Heart right ventricle (tissue), 16 donors: Measurements from ENCODE around the gene BCCIP. TPM values are rescaled to one million over a fixed set of nuclear protein-coding genes. Genes with fewer than 3 reads are reported as not detected.
A peak's percentile ranks its signal among the peaks of the same experiment; 100 is the strongest.

ENCODE experiments used
- ATAC-seq, 8 donors: fragments of 200-7000 bp; cut with Tn5 transposase; one replicate each; pipeline ENCODE4 v1.9.1; 2020; ENCODE audit warnings: mild to moderate bottlenecking in 8 of 8, moderate library complexity in 8 of 8, moderate number of reproducible peaks in 1 of 8
- DNase-seq, 2 donors: peaks; one replicate each; pipeline ENCODE4 v3.0.0-alpha.2; 2020
- H3K27ac ChIP-seq, 10 donors: fragments of 200-600 bp; sonication (generic) in 2 of 10; one replicate each; pipeline versions ENCODE4 v1.5.0 to v1.8.0; 2020 to 2022; ENCODE audit warnings: mild to moderate bottlenecking in 3 of 10
- H3K27me3 ChIP-seq, 7 donors: fragments of 200-600 bp; one replicate each; pipeline ENCODE4 v1.8.0; 2021 to 2022; ENCODE audit warnings: mild to moderate bottlenecking in 2 of 7
- H3K36me3 ChIP-seq, 9 donors: fragments of 200-600 bp; sonication (generic) in 1 of 9; one replicate each; pipeline versions ENCODE4 v1.5.0 to v1.8.0; 2020 to 2022; ENCODE audit warnings: mild to moderate bottlenecking in 2 of 9
- H3K4me1 ChIP-seq, 9 donors: fragments of 200-600 bp; sonication (generic) in 1 of 9; one replicate each; pipeline versions ENCODE4 v1.5.0 to v1.8.0; 2020 to 2022; ENCODE audit warnings: mild to moderate bottlenecking in 4 of 9
- H3K4me3 ChIP-seq, 10 donors: fragments of 200-600 bp; sonication (generic) in 2 of 10; one replicate each; pipeline versions ENCODE4 v1.5.0 to v1.8.0; 2020 to 2022; ENCODE audit warnings: mild to moderate bottlenecking in 7 of 10, moderate library complexity in 2 of 10
- H3K9me3 ChIP-seq, 11 donors: fragments of 200-600 bp in 10 of 11; sonication (generic) in 2 of 11; one replicate each; pipeline versions ENCODE4 v1.5.0 to v1.8.0; 2013 to 2022; ENCODE audit warnings: mild to moderate bottlenecking in 2 of 11, control low read depth in 1 of 11, moderate library complexity in 1 of 11
- CTCF ChIP-seq, 9 donors: fragments of 200-600 bp; sonication (generic) in 2 of 9; IDR thresholded peaks; one replicate each; pipeline versions ENCODE4 v1.5.0 to v1.8.0; 2021 to 2022; ENCODE audit warnings: antibody characterized with exemption in 9 of 9, mild to moderate bottlenecking in 5 of 9, moderate library complexity in 1 of 9
- WGBS, 2 donors: extraction: QIAGEN DNeasy Blood & Tissue Kit; methylation state at CpG; one replicate each; pipeline ENCODE4 v1.1.7; 2013; ENCODE audit warnings: inconsistent platforms in 1 of 2; 5-methylcytosine and 5-hydroxymethylcytosine counted together
- intact Hi-C, 10 donors: fragments of 100-400 bp; cut with DNase I; formaldehyde crosslinking; loops; one replicate each; pipeline versions ENCODE4 v1.11.1 to v1.14.2; 2022
- polyA plus RNA-seq, 2 donors: library from polyadenylated mRNA; stranded (reverse); fragments of 200-250 nt; gene quantifications; one replicate each; pipeline ENCODE4 v1.2.3, GENCODE V29; 2013
- total RNA-seq, 10 donors: library from RNA; stranded (reverse); fragmentation: NEBNext Ultra II Directional in 3 of 10; extraction: Animal tissue kit (Norgen Biotek cat#: 25700) in 3 of 10; gene quantifications; one replicate each; pipeline versions ENCODE4 v1.2.1 to v1.2.4, GENCODE V29; 2021 to 2023
- donor health status: Arrhythmogenic right ventricular cardiomyopathy.
- donor health status: ischemic (EF 13 %, LVEDD 7.1; RV severe dilation, severe dysfunction).
- donor health status: healthy with polysubstance abuse.
- donor health status: DM: no; HTN: yes; CAD: no.
- donor health status: DM: no; HTN: no; CAD: no.
- donor health status: ischemic (EF 25% LVEDD 6.9; RV normal size, moderate dysfunction).
- donor health status: ischemic (EF 25% LVEDD 5.7; RV mildly dilated, moderate dysfunction).
- donor health status: healthy.
- donor health status: DM: yes; HTN: yes; CAD: no.
- donor health status: Ischemic cardiomyopathy.
- donor health status: ischemic (EF 35%, LVEDD 5.7; RV mildly dilated, moderate dysfunction).
- donor health status: nonischemic (EF 11% LVEDD 7.7; RV severe dilation, severe dysfunction).
- donor health status: DM: yes; HTN: yes; CAD: no.
- donor health status: PGD.
- donor health status: ischemic (EF 29% LVEDD 5.4; RV normal size, mild dysfunction).
- donor health status: nonischemic (EF 23%, LVEDD 6.1; RV moderate dilation, normal function).

Gene BCCIP
- total and polyA plus RNA-seq, 12 donors = 35.6 to 67.0 (median 45.6) TPM

DNA sequence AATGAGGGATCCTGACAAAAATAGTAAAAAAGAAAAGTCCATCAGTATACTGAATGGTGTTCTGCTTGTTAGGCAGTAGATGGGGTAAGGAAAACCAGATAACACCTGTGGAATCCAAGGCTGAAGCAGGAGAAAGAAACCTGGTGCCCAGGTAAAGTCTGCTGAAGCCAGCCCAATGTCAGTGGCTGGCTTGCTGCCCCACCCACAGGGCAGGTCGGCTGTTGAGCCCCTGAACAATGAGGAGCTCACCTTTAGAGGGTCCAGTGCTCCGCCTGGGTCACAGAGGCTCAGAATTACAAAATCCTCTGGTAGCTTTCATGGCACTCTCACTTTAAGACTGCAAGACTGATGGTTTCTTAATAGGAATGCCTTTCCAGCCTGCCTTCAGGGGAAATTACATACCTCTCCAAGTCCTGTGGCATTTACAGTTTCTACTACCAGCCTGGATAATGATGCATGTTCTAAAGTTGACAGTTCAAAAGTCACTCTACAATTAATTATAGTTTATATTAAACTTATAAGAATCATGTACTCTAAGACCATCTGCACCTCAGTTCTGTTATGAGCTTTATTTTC is 33.9 kb downstream of the BCCIP start:
- 87 to 88% methylated on average over 2 of the region's 2 CpGs for WGBS, 2 donors
- intact Hi-C loops = no loop called here
- no peak for TF ChIP-seq CTCF (IDR thresholded peaks at IDR 0.05)

GRCh38 chr10:125859128-125859817 is 35.9 kb downstream of the BCCIP start:
- no peak overlapping the region for H3K4me3 ChIP-seq
- H3K9me3 ChIP-seq = no peaks in the 10 kb centered on the region
- H3K27ac ChIP-seq = no peak overlapping the region
- no peaks in the 10 kb centered on the region for H3K27me3 ChIP-seq
- peaks cover 0 to 95% (median 15%) of the 10 kb centered on the region in 9 donors for H3K36me3 ChIP-seq
- WGBS, 2 donors = 80 to 90% methylated on average over 4 of the region's 4 CpGs
- no peak for ATAC-seq
- intact Hi-C loops = no loop called here
- no peak for TF ChIP-seq CTCF (IDR thresholded peaks at IDR 0.05)
- H3K4me1 ChIP-seq = no peaks in the 10 kb centered on the region
- no peak for DNase-seq

More for the DNA sequence above, 33.9 kb downstream of the BCCIP start:
- Histone ChIP-seq H3K27ac (no peak overlapping the region), H3K9me3 (no peaks in the 10 kb centered on the region), H3K27me3 (no peaks in the 10 kb centered on the region), H3K36me3 (peaks cover 0 to 94% (median 25%) of the 10 kb centered on the region in 9 donors), H3K4me1 (peaks cover 0 to 2% (median 0%) of the 10 kb centered on the region in 9 donors), H3K4me3 (no peak overlapping the region)
- no peak for ATAC-seq
- no peak for DNase-seq

- Histone ChIP-seq H3K4me3 (no peak overlapping the region), H3K9me3 (no peaks in the 10 kb centered on the region), H3K27me3 (no peaks in the 10 kb centered on the region), H3K4me1 (no peaks in the 10 kb centered on the region), H3K27ac (no peak overlapping the region), H3K36me3 (peaks cover 0 to 68% (median 15%) of the 10 kb centered on the region in 9 donors)
- ATAC-seq = no peak
- WGBS, 2 donors = 81 to 88% methylated on average over 3 of the region's 3 CpGs
- no peak for DNase-seq
- intact Hi-C loops = loop anchor here in 1 of 10 donors (10.0 kb wide), 1 partner anchor 120 kb away; no protein-coding TSS in a partner anchor
- TF ChIP-seq CTCF (IDR thresholded peaks at IDR 0.05) = no peak
These were observed 41.8 kb downstream of the BCCIP start for GRCh38 chr10:125865120-125865519.

DNA sequence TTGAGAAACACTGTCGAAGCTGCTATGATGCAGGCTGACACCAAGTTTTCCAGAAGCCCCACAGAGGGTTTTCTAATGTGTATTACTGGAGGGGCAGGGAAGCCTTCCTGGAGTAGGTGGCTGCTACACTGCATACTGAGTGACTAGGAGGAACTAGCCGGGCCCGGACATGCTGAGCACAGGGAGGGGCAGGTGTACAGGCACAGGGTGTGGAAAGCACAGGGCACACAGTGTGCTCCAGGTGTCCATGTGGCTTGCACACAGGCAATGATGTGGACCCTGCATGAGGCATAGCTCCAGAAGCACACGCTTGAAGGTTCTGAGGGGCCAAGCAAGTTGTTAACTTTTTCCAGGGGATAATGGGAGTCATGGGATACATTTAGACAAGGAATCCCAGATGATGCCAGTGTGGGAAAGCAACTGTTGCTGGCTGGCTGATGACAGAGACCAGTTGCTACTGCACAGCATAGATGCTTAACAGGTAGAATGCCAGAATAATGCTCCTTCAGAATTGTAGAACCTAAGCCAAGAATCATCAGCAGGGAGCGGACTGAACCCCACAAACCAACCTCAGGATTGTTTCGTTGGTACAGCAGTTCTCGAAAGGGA is 43.2 kb downstream of the BCCIP start:
- no peaks in the 10 kb centered on the region for H3K27me3 ChIP-seq
- no peaks in the 10 kb centered on the region for H3K9me3 ChIP-seq
- H3K4me1 ChIP-seq = peaks cover 0 to 2% (median 0%) of the 10 kb centered on the region in 9 donors
- no peak overlapping the region for H3K27ac ChIP-seq
- peaks cover 0 to 58% (median 15%) of the 10 kb centered on the region in 9 donors for H3K36me3 ChIP-seq
- no peak overlapping the region for H3K4me3 ChIP-seq
- 95 to 96% methylated on average over 7 of the region's 7 CpGs for WGBS, 2 donors
- intact Hi-C loops = loop anchor here in 1 of 10 donors (10.0 kb wide), 1 partner anchor 118 kb away; no protein-coding TSS in a partner anchor
- peak in 1 of 8 donors; percentile 31 for ATAC-seq
- TF ChIP-seq CTCF (IDR thresholded peaks at IDR 0.05) = no peak
- DNase-seq = no peak
